ENCODE data around the gene MPPE1. TPM values are rescaled to one million over a fixed set of nuclear protein-coding genes. Genes with fewer than 3 reads are reported as not detected.
"Not testable (repeated sequence)": the region's sequence is repeated elsewhere in the genome, so short reads cannot be mapped to it uniquely, and the experiment has no call there.

Gene MPPE1
- total and polyA plus RNA-seq, 9 of the 15 experiments (the other 6 are each of a cell fraction or from before 2014, with no cell fraction given): 10.7 to 19.5 (median 13.3) TPM

GRCh38 chr18:11854554-11854953, 53.6 kb downstream of the MPPE1 start:
- H3K4me2 ChIP-seq (ENCODE audit: insufficient read depth, low read length); H2AFZ ChIP-seq (ENCODE audit: low read depth, low read length); in situ Hi-C loops (cut with MboI); FAIRE-seq; intact Hi-C loops (cut with micrococcal nuclease); BruUV-seq (replicated peaks); H3K9me3 ChIP-seq (replicated peaks; ENCODE audit: control insufficient read depth, insufficient read depth, low read depth, low read length); H3K9me1 ChIP-seq (ENCODE audit: control insufficient read depth, insufficient read depth, low read length); CTCF ChIA-PET (ENCODE audit: low intra/inter-chr PET ratio); H3K9ac ChIP-seq (ENCODE audit: insufficient read depth in 1 of 2, low read depth in 2 of 2, low read length in 2 of 2); H3K27ac ChIP-seq (ENCODE audit: extremely low read depth, low read depth, low read length); DNase-seq (ENCODE audit: extremely low read depth in 1 of 4, low spot score in 3 of 4); H3K36me3 ChIP-seq (ENCODE audit: control insufficient read depth, insufficient read depth, low read length); H4K20me1 ChIP-seq (replicated peaks; ENCODE audit: control insufficient read depth, insufficient read depth, low read length); ATAC-seq; POLR2A ChIA-PET; H3K4me3 ChIP-seq; H3K27me3 ChIP-seq (ENCODE audit: control insufficient read depth in 2 of 2, insufficient read depth in 2 of 2, low read length in 2 of 2): not testable (repeated sequence)
- H3K4me1 ChIP-seq (replicated peaks in 1 of 2; ENCODE audit: control insufficient read depth in 2 of 2, insufficient read depth in 2 of 2, low read length in 2 of 2): peaks cover 19 to 21% of the 10 kb centered on the region in 2 experiments
- 90% methylated on average over 6 of the region's 6 CpGs for WGBS (ENCODE audit: insufficient coverage, low coverage, missing lambda C conversion rate)
- peaks cover 24% of the 10 kb centered on the region for H3K79me2 ChIP-seq (ENCODE audit: control insufficient read depth, insufficient read depth, low read length)

GRCh38 chr18:11851806-11852337, 56.2 kb downstream of the MPPE1 start:
- CTCF ChIA-PET (ENCODE audit: low intra/inter-chr PET ratio): no interaction called here
- under 1% methylated on average over 21 of the region's 23 CpGs for WGBS (ENCODE audit: insufficient coverage, low coverage, missing lambda C conversion rate)
- TF ChIP-seq RBBP5 (IDR thresholded peaks at IDR 0.05; ENCODE audit: borderline replicate concordance, insufficient read depth, low read length, poor library complexity, severe bottlenecking) (peak; percentile 7), TEAD4 (IDR thresholded peaks at IDR 0.05; ENCODE audit: low read length) (peak; percentile 5; the same call in 1 of the 2 replicates), TEAD4 (CRISPR knock-in tag; IDR thresholded peaks at IDR 0.05; ENCODE audit: borderline replicate concordance) (no peak), HOXB6 (CRISPR knock-in tag; IDR thresholded peaks at IDR 0.05; ENCODE audit: borderline replicate concordance) (no peak), ARID4B (CRISPR knock-in tag; IDR thresholded peaks at IDR 0.05) (0 out of 2 replicates have a peak, but pooled peaks have one; percentile 2), FOXP1 (CRISPR knock-in tag; IDR thresholded peaks at IDR 0.05) (0 out of 2 replicates have a peak, but pooled peaks have one; percentile 12)

More at GRCh38 chr18:11851806-11852337, 56.2 kb downstream of the MPPE1 start:
- Histone ChIP-seq H3K4me1 (replicated peaks in 1 of 2; ENCODE audit: control insufficient read depth in 2 of 2, insufficient read depth in 2 of 2, low read length in 2 of 2) (peaks cover 15 to 19% of the 10 kb centered on the region in 2 experiments; a peak in 4 of 5 replicates), H2AFZ (ENCODE audit: low read depth, low read length) (peak overlapping the region; percentile 97), H3K79me2 (ENCODE audit: control insufficient read depth, insufficient read depth, low read length) (peaks cover 24% of the 10 kb centered on the region), H3K4me3 (peak overlapping the region; percentile 97), H3K27ac (ENCODE audit: extremely low read depth, low read depth, low read length) (peak overlapping the region; percentile 83), H3K36me3 (ENCODE audit: control insufficient read depth, insufficient read depth, low read length) (0 out of 3 replicates have a peak, but pooled peaks cover 2% of the 10 kb centered on the region), H4K20me1 (replicated peaks; ENCODE audit: control insufficient read depth, insufficient read depth, low read length) (0 out of 2 replicates have a peak, but pooled peaks cover 4% of the 10 kb centered on the region), H3K27me3 (ENCODE audit: control insufficient read depth in 2 of 2, insufficient read depth in 2 of 2, low read length in 2 of 2) (no peaks in the 10 kb centered on the region), H3K9me1 (ENCODE audit: control insufficient read depth, insufficient read depth, low read length) (no peaks in the 10 kb centered on the region), H3K9ac (ENCODE audit: insufficient read depth in 1 of 2, low read depth in 2 of 2, low read length in 2 of 2) (peak overlapping the region; percentile 96), H3K9me3 (replicated peaks; ENCODE audit: control insufficient read depth, insufficient read depth, low read depth, low read length) (no peaks in the 10 kb centered on the region), H3K4me2 (ENCODE audit: insufficient read depth, low read length) (peak overlapping the region; percentile 100)
- intact Hi-C loops (cut with micrococcal nuclease): no loop called here
- no peak for FAIRE-seq
- DNase-seq (ENCODE audit: extremely low read depth in 1 of 4, low spot score in 3 of 4): peak; percentile 30 to 47 (median 36)
- POLR2A ChIA-PET: interaction anchor here (0.7 to 1.2 kb wide), 2 partner anchors 9 to 16 kb away, joined by 3 read pairs; no protein-coding TSS in a partner anchor
- TSS peak; percentile 75 for BruUV-seq (replicated peaks)
- peak; percentile 58 for ATAC-seq
- in situ Hi-C loops (cut with MboI): no loop called here
